ENCODE measurements around the gene SHISA9.

- TF ChIP-seq POLR2A (IDR thresholded peaks at IDR 0.05) (no peak), CTCF (IDR thresholded peaks at IDR 0.05) (no peak)
Measured at GRCh38 chr16:12930881-12931280, 29.5 kb downstream of the SHISA9 start.

Measured in prostate gland (tissue), 2 donors.